Spinal cord (tissue), 10 donors: ENCODE results near the gene TMC2. TPM values are rescaled to one million over a fixed set of nuclear protein-coding genes. Genes with fewer than 3 reads are reported as not detected.

Experiments
- DNase-seq, 6 donors: peaks; one replicate each; pipeline versions ENCODE4 v3.0.0 to v3.0.0-alpha.2; 2013 to 2015; ENCODE audit warnings: low spot score in 6 of 6, low read depth in 4 of 6
- H3K27ac ChIP-seq: one replicate; pipeline ENCODE4 v1.5.1; 2013; ENCODE audit warnings: low read depth, low read length, control low read depth
- H3K27me3 ChIP-seq: one replicate; pipeline ENCODE4 v1.6.1; 2013; ENCODE audit warnings: low read length; ENCODE audit not compliant: control insufficient read depth, insufficient read depth
- H3K36me3 ChIP-seq: one replicate; pipeline ENCODE4 v1.6.1; 2013; ENCODE audit warnings: low read length; ENCODE audit not compliant: control insufficient read depth, insufficient read depth
- H3K4me1 ChIP-seq: one replicate; pipeline ENCODE4 v1.6.1; 2013; ENCODE audit warnings: low read length; ENCODE audit not compliant: control insufficient read depth, insufficient read depth
- H3K4me3 ChIP-seq: one replicate; pipeline ENCODE4 v1.5.1; 2013; ENCODE audit warnings: low read depth, low read length, control low read depth
- H3K9me3 ChIP-seq: one replicate; pipeline ENCODE4 v1.6.1; 2013; ENCODE audit warnings: low read length; ENCODE audit not compliant: control insufficient read depth, insufficient read depth
- WGBS: methylation state at CpG from one replicate; pipeline ENCODE4 v1.1.5; 2013; ENCODE audit warnings: missing lambda C conversion rate; ENCODE audit not compliant: insufficient coverage; 5-methylcytosine and 5-hydroxymethylcytosine counted together
- polyA plus RNA-seq, 2 donors: library from polyadenylated mRNA; unstranded; fragments of 120-200 nt; gene quantifications; one replicate each; pipeline ENCODE4 v1.2.1, GENCODE V29; 2013; ENCODE audit not compliant: insufficient read length in 2 of 2
- total RNA-seq, 2 donors: library from RNA; depleted of rRNA in 1 of 2; stranded (reverse); fragments of 120-200 nt in 1 of 2; fragments of >200 nt in 1 of 2; gene quantifications; one replicate each; pipeline versions ENCODE4 v1.2.3 to v1.2.4, GENCODE V29; 2013 to 2014
- donor health status: healthy.

TMC2 gene
- total and polyA plus RNA-seq, 4 donors, result 0.94 to 6.3 (median 2.3) TPM

GRCh38 chr20:2618815-2619214, 82.4 kb downstream of the TMC2 start:
- no peak for DNase-seq
- WGBS, result 75% methylated on average over 2 of the region's 6 CpGs
- H3K9me3 ChIP-seq, result no peaks in the 10 kb centered on the region
- H3K4me1 ChIP-seq, result no peaks in the 10 kb centered on the region
- no peaks in the 10 kb centered on the region for H3K27me3 ChIP-seq
- H3K36me3 ChIP-seq, result no peaks in the 10 kb centered on the region
- no peak overlapping the region for H3K27ac ChIP-seq
- H3K4me3 ChIP-seq, result no peak overlapping the region

DNA sequence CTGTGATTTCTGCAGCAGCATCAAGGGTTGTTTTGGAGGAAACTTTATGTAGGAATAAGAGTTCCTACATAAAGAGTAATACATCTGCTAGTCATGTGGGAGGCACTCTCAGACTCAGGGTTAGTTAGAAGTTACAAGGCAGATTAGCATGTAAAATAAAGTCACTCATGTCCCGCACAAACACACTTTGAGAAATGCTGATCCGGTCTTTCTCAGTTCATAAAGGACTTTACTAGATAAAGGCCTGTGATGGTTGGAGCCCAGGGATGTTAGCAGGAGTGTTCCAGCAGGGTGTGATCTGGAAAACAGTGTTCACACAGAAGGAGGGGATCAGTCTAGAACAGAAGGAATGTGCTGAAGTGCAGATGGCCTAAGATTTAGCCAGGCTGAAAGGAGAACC, 83.0 kb downstream of the TMC2 start:
- DNase-seq, result no peak
- Histone ChIP-seq H3K27me3 (no peaks in the 10 kb centered on the region), H3K4me1 (no peaks in the 10 kb centered on the region), H3K27ac (no peak overlapping the region), H3K9me3 (no peaks in the 10 kb centered on the region), H3K36me3 (no peaks in the 10 kb centered on the region), H3K4me3 (no peak overlapping the region)
- 50% methylated on average over 2 of the region's 2 CpGs for WGBS

- WGBS, result 100% methylated on average over 1 of the region's 3 CpGs
- Histone ChIP-seq H3K4me3 (no peak overlapping the region), H3K27me3 (no peaks in the 10 kb centered on the region), H3K9me3 (no peaks in the 10 kb centered on the region), H3K27ac (no peak overlapping the region), H3K36me3 (no peaks in the 10 kb centered on the region), H3K4me1 (no peaks in the 10 kb centered on the region)
- no peak for DNase-seq
Measured at GRCh38 chr20:2619961-2620595, 83.7 kb downstream of the TMC2 start.

DNA sequence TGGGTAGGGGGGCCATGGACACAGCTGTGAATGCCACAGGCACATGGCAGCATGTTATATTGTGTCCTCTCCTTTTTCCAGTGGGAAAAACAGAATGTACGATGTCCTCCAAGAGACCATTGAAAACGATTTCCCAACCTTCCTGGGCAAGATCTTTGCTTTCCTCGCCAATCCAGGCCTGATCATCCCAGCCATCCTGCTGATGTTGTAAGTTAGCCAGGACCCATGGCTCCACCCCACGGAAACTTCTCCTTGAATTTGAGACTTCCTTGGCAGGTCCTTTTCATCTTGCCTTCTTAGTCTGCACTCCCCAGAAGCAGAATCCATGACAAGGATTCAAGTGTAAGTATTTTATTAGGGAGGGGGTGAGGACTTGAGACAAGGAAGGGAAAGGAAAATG, 87.8 kb downstream of the TMC2 start:
- WGBS, result 80% methylated on average over 1 of the region's 4 CpGs
- no peaks in the 10 kb centered on the region for H3K27me3 ChIP-seq
- no peaks in the 10 kb centered on the region for H3K36me3 ChIP-seq
- no peak for DNase-seq
- no peaks in the 10 kb centered on the region for H3K9me3 ChIP-seq
- no peak overlapping the region for H3K27ac ChIP-seq
- H3K4me1 ChIP-seq, result no peaks in the 10 kb centered on the region
- H3K4me3 ChIP-seq, result no peak overlapping the region

GRCh38 chr20:2625062-2625461, 88.7 kb downstream of the TMC2 start:
- no peaks in the 10 kb centered on the region for H3K36me3 ChIP-seq
- no peak overlapping the region for H3K27ac ChIP-seq
- no peaks in the 10 kb centered on the region for H3K9me3 ChIP-seq
- no peak overlapping the region for H3K4me3 ChIP-seq
- no peaks in the 10 kb centered on the region for H3K27me3 ChIP-seq
- WGBS, result 100% methylated on average over 1 of the region's 2 CpGs
- no peak for DNase-seq
- H3K4me1 ChIP-seq, result no peaks in the 10 kb centered on the region

GRCh38 chr20:2626853-2627541, 90.6 kb downstream of the TMC2 start:
- Histone ChIP-seq H3K27me3 (no peaks in the 10 kb centered on the region), H3K4me3 (no peak overlapping the region), H3K9me3 (peaks cover 2% of the 10 kb centered on the region), H3K27ac (no peak overlapping the region), H3K4me1 (no peaks in the 10 kb centered on the region), H3K36me3 (no peaks in the 10 kb centered on the region)
- no peak for DNase-seq
- 71% methylated on average over 7 of the region's 9 CpGs for WGBS

GRCh38 chr20:2631228-2631627, 94.9 kb downstream of the TMC2 start:
- H3K27ac ChIP-seq, result no peak overlapping the region
- no peak overlapping the region for H3K4me3 ChIP-seq
- no peaks in the 10 kb centered on the region for H3K36me3 ChIP-seq
- no CpG with 5 or more reads among the region's 1 CpG for WGBS
- H3K27me3 ChIP-seq, result no peaks in the 10 kb centered on the region
- no peak for DNase-seq
- H3K9me3 ChIP-seq, result peaks cover 2% of the 10 kb centered on the region
- H3K4me1 ChIP-seq, result no peaks in the 10 kb centered on the region

DNA sequence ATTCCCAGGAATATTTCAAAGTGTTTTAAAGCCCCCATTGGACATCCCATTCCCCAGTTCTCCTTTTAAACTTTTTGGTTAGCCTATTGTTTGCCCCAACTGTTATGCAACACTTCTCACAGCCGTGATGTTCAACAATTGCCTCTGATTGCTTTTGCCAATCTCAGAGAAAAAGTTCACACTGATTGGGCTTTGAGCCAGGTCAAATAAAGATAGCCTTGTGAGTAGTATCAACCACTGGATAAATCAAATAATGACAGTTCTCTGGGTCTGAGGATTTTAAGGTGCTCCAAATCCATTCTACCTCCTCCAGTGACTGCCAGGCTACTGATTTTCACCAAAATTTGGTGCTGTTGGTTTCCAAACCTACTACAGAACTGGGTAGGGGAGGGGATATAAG, 97.0 kb downstream of the TMC2 start:
- Histone ChIP-seq H3K4me3 (no peak overlapping the region), H3K27me3 (no peaks in the 10 kb centered on the region), H3K4me1 (no peaks in the 10 kb centered on the region), H3K9me3 (peaks cover 2% of the 10 kb centered on the region), H3K27ac (no peak overlapping the region), H3K36me3 (no peaks in the 10 kb centered on the region)
- WGBS, result no CpG with 5 or more reads among the region's 1 CpG
- DNase-seq, result no peak

- Histone ChIP-seq H3K4me3 (no peak overlapping the region), H3K36me3 (no peaks in the 10 kb centered on the region), H3K4me1 (no peaks in the 10 kb centered on the region), H3K27me3 (no peaks in the 10 kb centered on the region), H3K27ac (no peak overlapping the region), H3K9me3 (no peaks in the 10 kb centered on the region)
- no peak for DNase-seq
- WGBS, result 90% methylated on average over 2 of the region's 6 CpGs
Measured at GRCh38 chr20:2637246-2637645, 100.9 kb downstream of the TMC2 start.

- WGBS, result no CpG with 5 or more reads among the region's 1 CpG
- Histone ChIP-seq H3K27me3 (no peaks in the 10 kb centered on the region), H3K27ac (no peak overlapping the region), H3K9me3 (no peaks in the 10 kb centered on the region), H3K4me1 (no peaks in the 10 kb centered on the region), H3K36me3 (no peaks in the 10 kb centered on the region), H3K4me3 (no peak overlapping the region)
- DNase-seq, result no peak
Measured at GRCh38 chr20:2640260-2640659, 103.9 kb downstream of the TMC2 start.
